ENCODE results near the gene C19orf25.

DNA sequence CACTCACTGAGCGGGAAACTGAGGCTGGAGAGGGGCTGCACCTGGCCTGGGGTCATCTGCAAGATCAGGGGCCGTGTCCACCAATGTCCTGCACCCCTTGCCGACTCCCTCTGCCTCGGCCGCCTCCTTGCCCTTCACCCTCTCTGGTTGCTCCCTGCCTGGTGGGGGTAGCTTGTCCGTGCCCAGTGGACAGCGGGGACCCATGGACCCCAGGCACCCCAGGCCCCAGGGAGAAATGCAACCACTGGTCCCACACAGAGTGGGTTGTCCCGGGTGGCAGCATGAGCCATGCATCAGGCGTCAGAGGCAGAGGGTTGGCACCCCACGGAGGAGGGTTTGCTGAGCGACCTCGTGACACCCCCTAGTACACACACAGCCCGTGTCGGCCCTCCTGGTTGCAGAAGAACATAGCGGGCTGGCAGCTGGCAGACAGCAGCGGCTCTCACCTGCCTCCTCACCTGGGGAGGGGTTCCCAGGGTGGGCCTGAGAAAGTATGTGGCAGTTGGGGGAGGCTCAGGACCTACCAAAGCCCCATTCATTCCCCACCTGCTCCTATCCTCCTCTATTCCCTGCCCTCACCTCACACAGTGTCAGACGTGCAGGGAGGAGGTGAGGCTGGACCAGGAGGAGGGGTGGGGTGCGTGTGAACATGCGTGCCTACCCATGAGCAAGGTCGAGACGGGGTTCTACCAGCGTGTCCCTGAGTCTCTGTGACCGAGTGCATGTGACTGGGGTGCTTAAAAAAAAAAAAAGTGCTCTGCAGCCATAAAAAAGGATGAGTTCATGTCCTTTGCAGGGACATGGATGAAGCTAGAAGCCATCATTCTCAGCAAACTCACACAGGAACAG, 25.1 kb upstream of the C19orf25 start:
- TF ChIP-seq, protein P1, sequence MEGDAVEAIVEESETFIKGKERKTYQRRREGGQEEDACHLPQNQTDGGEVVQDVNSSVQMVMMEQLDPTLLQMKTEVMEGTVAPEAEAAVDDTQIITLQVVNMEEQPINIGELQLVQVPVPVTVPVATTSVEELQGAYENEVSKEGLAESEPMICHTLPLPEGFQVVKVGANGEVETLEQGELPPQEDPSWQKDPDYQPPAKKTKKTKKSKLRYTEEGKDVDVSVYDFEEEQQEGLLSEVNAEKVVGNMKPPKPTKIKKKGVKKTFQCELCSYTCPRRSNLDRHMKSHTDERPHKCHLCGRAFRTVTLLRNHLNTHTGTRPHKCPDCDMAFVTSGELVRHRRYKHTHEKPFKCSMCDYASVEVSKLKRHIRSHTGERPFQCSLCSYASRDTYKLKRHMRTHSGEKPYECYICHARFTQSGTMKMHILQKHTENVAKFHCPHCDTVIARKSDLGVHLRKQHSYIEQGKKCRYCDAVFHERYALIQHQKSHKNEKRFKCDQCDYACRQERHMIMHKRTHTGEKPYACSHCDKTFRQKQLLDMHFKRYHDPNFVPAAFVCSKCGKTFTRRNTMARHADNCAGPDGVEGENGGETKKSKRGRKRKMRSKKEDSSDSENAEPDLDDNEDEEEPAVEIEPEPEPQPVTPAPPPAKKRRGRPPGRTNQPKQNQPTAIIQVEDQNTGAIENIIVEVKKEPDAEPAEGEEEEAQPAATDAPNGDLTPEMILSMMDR (IDR thresholded peaks at IDR 0.05), result no peak
- no peak for TF ChIP-seq POLR2A (IDR thresholded peaks at IDR 0.05)
- no peak for TF ChIP-seq POLR2AphosphoS5 (IDR thresholded peaks at IDR 0.05)

All from prostate gland (tissue), 2 donors.